HG02763 (cell line): Measurements from ENCODE around the gene SIRPB1.
"Not testable (repeated sequence)": the region's sequence is repeated elsewhere in the genome, so short reads cannot be mapped to it uniquely, and the experiment has no call there.

ENCODE experiments used
- ATAC-seq: cut with Tn5 transposase; IDR thresholded peaks from one replicate; pipeline ENCODE4 v1.9.1; 2021; ENCODE audit warnings: mild to moderate bottlenecking, moderate library complexity; ENCODE audit not compliant: unreplicated experiment

SIRPB1 gene

GRCh38 chr20:1619861-1620444 lies at the start of gene SIRPB1:
Gene SIRPB1 (minus strand): TSS chr20:1620009. CDS start chr20:1619944, 65 bp downstream.
- ATAC-seq, result no peak

GRCh38 chr20:1669304-1669703 lies 49.5 kb upstream of the SIRPB1 start:
- no peak for ATAC-seq

GRCh38 chr20:1667502-1668085 lies 47.8 kb upstream of the SIRPB1 start:
- ATAC-seq, result no peak

- no peak for ATAC-seq
Measured at GRCh38 chr20:1666802-1667201, 47.0 kb upstream of the SIRPB1 start.

GRCh38 chr20:1665345-1665744 lies 45.5 kb upstream of the SIRPB1 start:
- no peak for ATAC-seq

GRCh38 chr20:1664911-1665310 lies 45.1 kb upstream of the SIRPB1 start:
- ATAC-seq, result no peak

GRCh38 chr20:1663917-1664316 lies 44.1 kb upstream of the SIRPB1 start:
- no peak for ATAC-seq

- no peak for ATAC-seq
Measured at GRCh38 chr20:1661542-1662299, 41.9 kb upstream of the SIRPB1 start.

GRCh38 chr20:1660246-1660645 lies 40.4 kb upstream of the SIRPB1 start:
- ATAC-seq, result no peak

GRCh38 chr20:1657556-1658334 lies 37.9 kb upstream of the SIRPB1 start, which contains the start of gene SIRPG:
Gene SIRPG (minus strand): TSS chr20:1657779. CDS start chr20:1657714, 65 bp downstream.
- ATAC-seq, result no peak

- no peak for ATAC-seq
Measured at GRCh38 chr20:1656844-1657243, 37.0 kb upstream of the SIRPB1 start.

GRCh38 chr20:1654996-1655395 lies 35.2 kb upstream of the SIRPB1 start:
- no peak for ATAC-seq

- ATAC-seq, result no peak
Measured at GRCh38 chr20:1652960-1653359, 33.2 kb upstream of the SIRPB1 start.

- ATAC-seq, result no peak
Measured at GRCh38 chr20:1652104-1652503, 32.3 kb upstream of the SIRPB1 start.

GRCh38 chr20:1651268-1652058 lies 31.7 kb upstream of the SIRPB1 start:
- ATAC-seq, result no peak

- no peak for ATAC-seq
Measured at GRCh38 chr20:1648101-1648500, 28.3 kb upstream of the SIRPB1 start.

- no peak for ATAC-seq
Measured at GRCh38 chr20:1646975-1647431, 27.2 kb upstream of the SIRPB1 start.

- ATAC-seq, result no peak
Measured at GRCh38 chr20:1644101-1644962, 24.5 kb upstream of the SIRPB1 start.

GRCh38 chr20:1638643-1639042 lies 18.8 kb upstream of the SIRPB1 start:
- ATAC-seq, result not testable (repeated sequence)
